K562 (cell line): ENCODE measurements around the gene IFNGR2. TPM values are rescaled to one million over a fixed set of nuclear protein-coding genes. Genes with fewer than 3 reads are reported as not detected.
A peak's percentile ranks its signal among the peaks of the same experiment; 100 is the strongest.

Experiments used
- CC2D1A ChIP-seq: fragments of 450-650 bp; IDR thresholded peaks from 2 replicates; pipeline ENCODE4 v1.6.1; 2017; ENCODE audit warnings: mild to moderate bottlenecking
- CEBPB ChIP-seq: fragments of 450-650 bp; IDR thresholded peaks from 2 replicates; pipeline ENCODE4 v1.6.1; 2016; ENCODE audit warnings: missing genetic modification characterization, missing compliant biosample characterization
- EP300 ChIP-seq: IDR thresholded peaks from 2 replicates; pipeline ENCODE4 v1.6.1; 2012; ENCODE audit warnings: low read length, improper control_type of control experiment
- L3MBTL2 ChIP-seq: fragments of 450-650 bp; IDR thresholded peaks from 2 replicates; pipeline ENCODE4 v1.6.1; 2016; ENCODE audit warnings: mild to moderate bottlenecking, moderate library complexity
- NBN ChIP-seq: fragments of 450-650 bp; IDR thresholded peaks from 2 replicates; pipeline ENCODE4 v1.6.1; 2016; ENCODE audit warnings: low read depth, mild to moderate bottlenecking
- PATZ1 ChIP-seq: fragments of 250-450 bp; sonication (Bioruptor Pico); IDR thresholded peaks from 2 replicates; pipeline ENCODE4 v1.5.0; 2020; ENCODE audit warnings: mild to moderate bottlenecking, borderline replicate concordance
- RCOR1 ChIP-seq, 2 experiments: IDR thresholded peaks; 2 replicates each; pipeline ENCODE4 v1.6.1; 2012; ENCODE audit warnings: low read depth in 2 of 2, low read length in 2 of 2, borderline replicate concordance in 1 of 2, improper control_type of control experiment in 1 of 2
- SFPQ ChIP-seq: fragments of 200-400 bp; formaldehyde crosslinking; IDR thresholded peaks from 2 replicates; pipeline ENCODE4 v1.6.1; 2017; ENCODE audit warnings: mild to moderate bottlenecking, low read depth, low read length, moderate library complexity
- SMARCA4 ChIP-seq: fragments of 450-650 bp; IDR thresholded peaks from 2 replicates; pipeline ENCODE4 v1.6.1; 2016
- TBL1XR1 ChIP-seq, 2 experiments: IDR thresholded peaks; 2 replicates each; pipeline ENCODE4 v1.6.1; 2012; ENCODE audit warnings: improper control_type of control experiment in 2 of 2, low read length in 2 of 2, mild to moderate bottlenecking in 1 of 2
- TCF3 ChIP-seq: sonication (generic); formaldehyde crosslinking; IDR thresholded peaks from 2 replicates; pipeline ENCODE4 v1.4.0; 2020; ENCODE audit warnings: mild to moderate bottlenecking, missing genetic modification reagents
- TFAP4 ChIP-seq: sonication (generic); formaldehyde crosslinking; IDR thresholded peaks from 2 replicates; pipeline ENCODE4 v1.8.0; 2022; ENCODE audit warnings: missing genetic modification reagents, mild to moderate bottlenecking, moderate library complexity, borderline replicate concordance
- TRIM28 ChIP-seq: fragments of 450-650 bp; IDR thresholded peaks from 2 replicates; pipeline ENCODE4 v1.6.1; 2017
- ZNF23 ChIP-seq: fragments of 250-450 bp; sonication (Bioruptor Pico); IDR thresholded peaks from 2 replicates; pipeline ENCODE4 v1.4.0; 2020; ENCODE audit warnings: mild to moderate bottlenecking
- ZNF311 ChIP-seq: fragments of 250-450 bp; sonication (Bioruptor Pico); IDR thresholded peaks from 2 replicates; pipeline ENCODE4 v1.4.0; 2020; ENCODE audit warnings: mild to moderate bottlenecking, moderate library complexity
- ZNF395 ChIP-seq: fragments of 200-800 bp; sonication (Bioruptor generic); IDR thresholded peaks from 2 replicates; pipeline ENCODE4 v1.6.1; 2017; ENCODE audit warnings: missing genetic modification characterization, missing compliant biosample characterization
- ZNF584 ChIP-seq: fragments of 200-800 bp; sonication (Bioruptor generic); IDR thresholded peaks from 2 replicates; pipeline ENCODE4 v1.6.1; 2016; ENCODE audit warnings: low read depth, mild to moderate bottlenecking, missing genetic modification characterization, missing compliant biosample characterization
- ZNF639 ChIP-seq, 2 experiments: fragments of 200-800 bp in 1 of 2; sonication (Bioruptor generic) in 1 of 2; sonication (generic) in 1 of 2; formaldehyde crosslinking in 1 of 2; IDR thresholded peaks in 1 of 2; conservative IDR thresholded peaks in 1 of 2; 2 replicates each; pipeline versions ENCODE4 v1.5.0 to v1.6.1; 2016 to 2020; ENCODE audit warnings: missing compliant biosample characterization in 1 of 2, missing genetic modification characterization in 1 of 2, missing genetic modification reagents in 1 of 2
- ZNF644 ChIP-seq: fragments of 200-800 bp; sonication (Bioruptor generic); IDR thresholded peaks from 2 replicates; pipeline ENCODE4 v1.6.1; 2016; ENCODE audit warnings: low read depth, missing genetic modification characterization, missing compliant biosample characterization
- polyA plus RNA-seq, 8 experiments: library from polyadenylated mRNA; depleted of rRNA in 4 of 8; stranded (reverse) in 5 of 8; unstranded in 3 of 8; fragments of >200 nt; fragmentation: Nextera tagmentation in 2 of 8; fragmentation: Illumina TruSeq in 1 of 8; extraction: Ambion mirVana in 2 of 8; extraction: Trizol in 1 of 8; gene quantifications; 2 replicates each; pipeline versions ENCODE4 v1.2.1 to v1.2.3, GENCODE V29; 2011 to 2014; ENCODE audit warnings: inconsistent platforms in 1 of 8, missing spikeins in 1 of 8
- total RNA-seq, 7 experiments: library from RNA; depleted of rRNA in 6 of 7; stranded (reverse); fragments of >200 nt in 6 of 7; fragmentation: Illumina TruSeq in 2 of 7; extraction: Trizol in 2 of 7; gene quantifications; 2 replicates each; pipeline versions ENCODE4 v1.2.1 to v1.2.3, GENCODE V29; 2011 to 2021; ENCODE audit warnings: low replicate concordance in 1 of 7

The IFNGR2 gene
- total and polyA plus RNA-seq, 9 of the 15 experiments (the other 6 are each of a cell fraction or from before 2014, with no cell fraction given) = 6.7 to 58.0 (median 28.5) TPM

- TF ChIP-seq TBL1XR1 (IDR thresholded peaks at IDR 0.05; ENCODE audit: low read length in 2 of 2) (peak in 1 of 2 experiments; percentile 93; a peak in 2 of 4 replicates), ZNF23 (CRISPR knock-in tag) (no peak), CEBPB (tag) (peak; percentile 14; the same call in 1 of the 2 replicates), PATZ1 (CRISPR knock-in tag) (no peak), TCF3 (CRISPR knock-in tag) (peak; percentile 97), TRIM28 (peak; percentile 57; the same call in 1 of the 2 replicates), CC2D1A (peak; percentile 92), ZNF639 (CRISPR knock-in tag; conservative IDR thresholded peaks at IDR 0.05 in 1 of 2, IDR thresholded peaks at IDR 0.05 in 1 of 2) (0 out of 4 replicates have a peak, but pooled peaks of 1 of the 2 experiments have one; percentile 57), ZNF395 (CRISPR knock-in tag) (peak; percentile 88), ZNF311 (CRISPR knock-in tag) (peak; percentile 50; the same call in 1 of the 2 replicates), TFAP4 (CRISPR knock-in tag) (peak; percentile 95), SFPQ (no peak), ZNF584 (CRISPR knock-in tag) (peak; percentile 68; the same call in 1 of the 2 replicates), SMARCA4 (peak; percentile 96), L3MBTL2 (peak; percentile 39; the same call in 1 of the 2 replicates), NBN (peak; percentile 85; the same call in 1 of the 2 replicates), EP300 (peak; percentile 91), ZNF644 (tag) (peak; percentile 70; the same call in 1 of the 2 replicates), RCOR1 (IDR thresholded peaks at IDR 0.05; ENCODE audit: borderline replicate concordance in 1 of 2, low read depth in 2 of 2, low read length in 2 of 2) (peak; percentile 94 to 99)
These were observed 16.9 kb upstream of the IFNGR2 start (continued) for GRCh38 chr21:33386222-33386784.
